COLO668 (cell line): ENCODE data around the gene SUPT16H.

Experiments used
- DNase-seq: peaks from one replicate; lab custom pipeline; 2025; ENCODE audit not compliant: unreplicated experiment; lab: John Stamatoyannopoulos, UW

Gene SUPT16H

DNA sequence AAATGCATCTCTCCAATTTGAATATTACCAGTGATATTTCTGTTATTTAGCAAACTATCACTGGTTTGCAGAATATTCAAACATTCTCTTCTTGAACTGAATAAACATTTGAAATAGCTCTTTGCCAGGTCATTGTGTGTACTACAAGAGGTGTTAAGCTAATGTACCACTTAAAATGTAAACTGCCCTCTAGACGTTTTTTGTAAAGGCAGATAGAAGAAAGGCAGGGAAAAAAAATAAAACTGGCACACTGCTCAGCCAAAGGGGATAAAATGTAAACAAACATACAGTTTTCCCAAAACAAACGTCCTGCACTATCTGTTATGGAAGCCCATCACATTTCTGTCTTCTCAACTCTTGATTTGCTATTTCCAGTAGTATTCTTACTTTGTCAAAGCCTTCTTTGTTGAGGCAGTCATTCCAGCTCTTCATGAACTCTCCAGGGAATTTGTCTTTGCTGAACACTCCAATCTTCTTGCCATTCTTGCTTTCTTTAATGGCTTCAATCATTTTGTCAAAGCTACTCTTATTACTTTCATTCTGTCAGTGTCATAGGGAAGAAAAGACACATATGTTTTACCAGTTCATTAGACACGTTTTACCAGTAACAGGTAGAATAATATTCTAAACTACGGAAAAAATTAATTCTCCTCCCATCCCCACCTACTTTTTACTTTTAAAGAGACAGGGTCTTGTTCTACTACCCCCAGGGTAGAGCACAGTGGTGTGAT lies 13.7 kb downstream of the SUPT16H start:
- DNase-seq = no peak

DNA sequence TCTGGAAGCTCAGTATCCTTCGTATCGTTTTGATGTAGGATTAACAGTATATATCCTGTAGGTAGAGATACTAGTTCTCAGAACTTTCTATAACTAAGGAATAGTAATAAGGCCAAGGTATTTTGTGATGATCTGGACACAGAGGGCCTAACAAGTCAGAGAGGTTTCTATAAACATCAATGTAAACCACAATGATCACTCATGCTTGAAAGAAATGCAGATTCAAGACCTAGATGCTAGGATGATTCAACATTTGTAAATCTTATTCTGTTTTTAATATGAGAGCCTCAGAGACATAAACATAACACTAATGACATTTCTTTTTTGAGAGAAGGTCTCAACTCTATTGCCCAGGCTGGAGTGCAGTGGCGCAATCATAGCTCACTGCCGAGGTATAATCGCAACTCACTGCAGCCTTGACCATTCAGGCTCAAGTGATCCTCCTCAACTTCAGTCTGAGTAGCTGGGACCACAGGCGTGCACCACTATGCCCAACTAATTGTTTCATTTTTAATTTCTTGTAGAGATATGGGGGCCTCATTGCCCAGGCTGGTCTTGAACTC lies 16.2 kb downstream of the SUPT16H start:
- DNase-seq = no peak

DNA sequence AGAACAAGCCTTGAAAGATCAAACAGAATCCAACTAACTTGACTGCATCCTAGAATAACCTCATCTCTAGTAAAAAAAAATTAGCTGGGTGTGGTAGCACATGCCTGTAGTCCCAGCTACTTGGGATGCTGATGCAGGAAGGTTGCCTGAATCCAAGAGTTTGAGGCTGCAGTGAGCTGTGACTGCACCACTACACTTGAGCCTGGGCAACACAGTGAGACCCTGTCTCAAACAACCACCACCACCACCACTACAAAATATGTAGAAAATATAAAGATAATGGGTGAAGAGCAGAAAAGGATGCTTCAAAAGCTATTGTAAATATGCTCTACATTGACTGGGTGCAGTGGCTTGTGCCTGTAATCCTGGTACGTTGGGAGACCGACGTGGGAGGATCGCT lies 27.3 kb downstream of the SUPT16H start:
- no peak for DNase-seq

DNA sequence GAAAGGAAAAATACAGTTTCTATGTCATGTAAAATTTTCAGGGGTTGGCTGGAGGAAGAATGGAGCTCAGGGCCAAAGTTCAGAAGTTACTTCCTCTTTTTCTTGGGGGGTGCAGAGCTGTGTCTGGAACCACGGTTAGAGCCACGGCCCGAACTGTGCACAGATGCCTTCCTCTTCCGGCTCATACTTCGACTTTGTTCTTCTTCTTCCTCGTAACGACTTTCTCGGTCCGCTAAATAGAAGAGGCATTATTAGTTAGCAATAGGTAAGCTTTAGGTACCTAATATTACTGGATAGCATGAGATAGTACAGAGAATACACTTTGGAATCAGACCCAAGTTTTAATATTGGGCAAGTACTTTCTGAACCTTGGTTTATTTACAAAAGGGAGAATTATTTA lies 31.2 kb downstream of the SUPT16H start:
- no peak for DNase-seq

DNA sequence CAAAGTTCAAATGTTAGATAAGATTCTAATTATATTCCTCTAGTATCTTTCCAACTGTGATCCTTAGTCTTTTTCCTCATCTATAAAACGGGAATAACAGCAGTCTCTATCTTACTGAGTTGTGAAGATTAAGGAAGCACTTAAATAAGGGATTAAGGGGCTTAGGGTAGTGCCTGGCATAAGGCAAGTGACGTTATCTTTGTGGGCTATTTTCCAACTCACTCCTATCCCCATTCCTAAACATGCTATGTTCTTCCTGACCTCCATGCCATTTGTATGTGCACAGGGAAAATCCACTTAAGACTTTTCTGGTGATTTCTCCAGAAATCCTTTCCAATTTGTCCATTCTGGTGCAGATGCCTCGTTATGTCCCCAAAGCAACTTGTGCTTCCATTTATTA lies 33.3 kb downstream of the SUPT16H start:
- no peak for DNase-seq

DNA sequence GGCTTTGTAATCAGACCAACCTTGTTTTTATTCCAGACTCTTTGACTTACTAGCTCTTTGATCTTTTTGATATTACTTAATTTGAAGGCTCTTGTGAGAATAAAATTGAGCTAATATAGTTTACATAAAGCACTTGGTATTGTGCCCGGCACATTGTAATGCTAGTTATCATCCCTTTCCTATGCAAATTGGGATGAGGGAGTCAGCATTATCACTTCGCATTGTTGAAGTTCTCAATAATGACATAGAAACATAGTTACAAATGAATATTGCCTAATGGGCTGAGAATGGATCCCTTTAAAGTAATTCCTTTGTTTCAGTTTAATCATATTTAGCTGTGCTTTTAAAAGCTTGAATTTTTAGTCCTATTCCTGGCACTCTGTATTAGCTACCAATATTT lies 36.6 kb downstream of the SUPT16H start:
- no peak for DNase-seq

DNA sequence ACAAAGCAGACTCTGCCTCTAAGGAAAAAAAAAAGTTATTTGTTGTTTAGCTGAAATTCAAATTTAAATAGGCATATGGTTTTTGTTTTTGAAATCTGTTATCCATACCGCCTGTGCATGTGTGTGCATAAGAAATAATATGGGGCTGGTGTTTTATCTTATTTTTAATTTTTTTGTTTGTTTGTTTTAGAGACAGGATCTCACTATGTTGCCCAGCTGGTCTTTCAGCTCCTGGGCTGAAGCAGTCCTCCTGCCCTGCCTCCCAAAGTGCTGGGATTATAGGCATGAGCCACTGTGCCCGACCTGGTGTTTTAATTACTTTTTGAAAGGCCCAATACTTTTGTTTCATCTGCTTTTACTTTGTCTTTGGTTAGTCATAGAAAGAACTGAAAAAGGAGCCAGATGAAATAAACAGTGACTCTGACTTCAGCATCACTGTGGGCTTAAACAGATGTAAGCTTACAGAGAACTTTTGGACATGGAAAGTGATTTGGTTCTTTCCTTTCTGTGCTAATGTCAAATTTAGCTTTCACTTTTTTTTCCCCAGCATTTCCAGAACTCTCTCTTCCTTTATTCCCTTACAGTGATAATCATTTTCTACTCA lies 37.2 kb downstream of the SUPT16H start:
- no peak for DNase-seq

DNA sequence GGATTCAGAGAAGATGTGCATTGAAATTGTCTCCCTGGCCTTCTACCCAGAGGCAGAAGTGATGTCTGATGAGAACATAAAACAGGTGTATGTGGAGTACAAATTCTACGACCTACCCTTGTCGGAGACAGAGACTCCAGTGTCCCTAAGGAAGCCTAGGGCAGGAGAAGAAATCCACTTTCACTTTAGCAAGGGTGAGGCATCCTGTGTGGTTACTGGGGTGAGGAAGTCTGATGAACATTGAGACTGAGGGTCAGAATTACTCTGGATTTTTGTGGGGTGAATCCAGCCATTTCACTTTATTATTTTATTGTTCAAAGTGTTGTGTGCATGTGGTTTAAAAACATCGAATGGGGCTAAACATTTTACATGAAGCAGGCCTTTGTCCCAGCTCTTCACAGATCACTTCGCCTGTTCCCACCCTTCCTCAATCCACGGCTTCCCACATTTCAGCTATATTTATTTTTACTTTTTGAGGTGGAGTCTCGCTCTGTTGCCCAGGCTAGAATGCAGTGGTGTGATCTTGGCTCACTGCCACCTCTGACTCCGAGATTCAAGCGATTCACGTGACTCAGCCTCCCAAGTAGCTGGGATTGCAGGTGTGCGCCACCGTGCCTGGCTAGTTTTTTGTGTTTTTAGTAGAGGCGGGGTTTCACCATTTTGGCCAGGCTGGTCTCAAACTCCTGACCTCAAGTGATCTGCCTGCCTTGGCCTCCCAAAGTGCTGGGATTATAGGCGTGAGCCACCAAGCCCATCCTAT lies 40.6 kb downstream of the SUPT16H start:
- DNase-seq = no peak

DNA sequence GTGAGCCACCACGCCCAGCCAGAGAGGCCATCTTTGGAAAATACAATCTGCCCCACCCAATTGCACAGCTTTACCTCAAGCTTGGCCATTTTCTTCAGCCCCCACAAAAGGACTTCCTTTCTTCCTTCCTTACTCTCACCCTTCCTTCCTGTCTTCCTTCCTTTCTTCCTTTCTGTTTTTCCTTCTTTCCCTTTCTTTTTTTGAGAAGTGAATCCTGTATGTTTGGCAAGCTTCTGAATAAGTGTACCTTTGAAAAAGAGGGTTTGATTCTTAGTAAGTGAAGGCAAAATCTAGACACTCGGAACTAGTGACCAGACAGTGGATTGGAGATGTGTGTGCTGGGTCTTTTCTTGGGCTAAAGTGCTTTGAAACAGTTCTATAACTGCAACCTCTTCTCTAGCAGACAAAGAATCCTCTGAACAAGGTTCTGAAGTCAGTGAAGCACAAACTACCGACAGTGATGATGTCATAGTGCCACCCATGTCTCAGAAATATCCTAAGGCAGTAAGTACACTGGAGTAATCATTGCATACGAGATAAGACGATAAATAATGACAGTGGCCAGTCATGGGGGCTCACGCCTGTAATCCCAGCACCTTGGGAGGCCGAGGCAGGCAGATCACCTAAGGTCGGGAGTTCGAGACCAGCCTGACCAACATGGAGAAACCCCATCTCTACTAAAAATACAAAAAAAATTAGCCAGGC lies 49.5 kb downstream of the SUPT16H start:
- no peak for DNase-seq

DNA sequence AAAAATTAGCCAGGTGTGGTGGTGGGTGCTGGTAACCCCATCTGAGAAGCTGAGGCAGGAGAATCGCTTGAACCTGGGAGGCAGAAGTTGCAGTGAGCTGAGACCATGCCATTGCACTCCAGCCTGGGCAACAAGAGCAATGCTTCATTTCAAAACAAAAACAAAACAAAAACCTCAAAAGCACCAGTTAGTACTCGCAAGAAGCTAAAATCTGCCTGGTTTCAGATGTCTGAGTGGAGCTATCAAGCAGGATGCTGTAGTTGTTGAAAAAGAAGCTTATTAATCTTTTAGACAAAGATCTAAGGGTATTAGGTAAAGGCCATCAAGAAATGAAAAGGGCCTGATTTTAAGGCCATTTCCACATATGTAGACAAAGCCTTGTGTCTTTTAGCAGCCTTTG lies 50.9 kb downstream of the SUPT16H start:
- DNase-seq = no peak

DNA sequence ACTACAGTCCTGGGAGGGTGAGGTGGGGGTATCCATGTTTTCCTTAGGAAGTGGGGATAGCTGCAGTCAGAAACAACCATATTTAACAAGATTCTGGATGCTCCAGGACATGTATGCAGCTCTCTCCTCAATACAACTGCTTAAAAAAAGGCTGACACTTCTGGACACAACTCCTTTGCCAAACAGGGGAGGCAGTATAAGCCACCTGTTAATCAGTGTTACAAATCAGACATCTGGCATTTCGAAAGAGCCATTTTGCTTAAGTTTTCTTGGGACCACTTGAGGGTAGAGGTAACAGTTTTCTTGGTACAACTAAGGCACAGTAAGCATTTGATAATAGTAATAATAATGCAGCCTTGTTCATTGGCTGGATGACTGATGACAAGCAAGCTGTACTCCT lies 56.8 kb downstream of the SUPT16H start:
- DNase-seq = no peak

DNA sequence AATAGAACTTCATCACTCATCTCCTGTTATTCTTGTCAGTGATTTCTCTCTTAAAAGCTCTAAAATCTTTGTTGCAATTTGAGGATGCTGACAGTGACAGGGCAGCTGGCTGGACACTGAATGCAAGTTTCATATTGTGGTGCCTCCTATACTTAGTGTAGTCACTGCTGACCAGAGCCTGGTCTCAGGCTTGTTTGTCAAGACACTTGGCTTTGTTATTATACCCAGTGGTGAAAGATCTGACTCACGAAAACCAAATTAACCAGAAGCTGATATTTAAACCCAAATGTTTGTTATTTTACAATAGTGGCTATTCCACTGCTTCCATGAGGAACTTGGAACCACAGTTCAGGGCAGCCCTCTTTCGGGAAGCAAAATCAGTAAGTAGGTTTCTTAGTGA lies 61.1 kb downstream of the SUPT16H start:
- no peak for DNase-seq

DNA sequence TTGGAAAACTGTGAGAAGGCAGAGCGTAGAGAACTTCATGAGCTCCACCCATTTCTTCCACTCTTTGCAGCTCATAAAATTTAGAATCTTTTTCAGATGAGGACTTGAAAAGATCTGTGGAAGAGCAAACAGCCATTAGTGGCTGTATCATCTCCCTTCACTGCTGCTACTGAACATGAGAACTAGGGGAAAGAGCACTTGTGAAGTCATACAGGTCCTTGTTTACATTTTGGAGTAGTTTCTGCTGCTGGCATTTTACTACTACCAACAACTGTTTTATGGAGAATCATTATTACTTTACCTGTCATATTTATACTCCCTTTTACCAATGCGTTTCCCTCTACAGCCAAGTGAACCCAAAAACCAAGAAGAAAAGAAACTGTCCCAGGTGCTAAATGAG lies 62.9 kb downstream of the SUPT16H start:
- DNase-seq = no peak

DNA sequence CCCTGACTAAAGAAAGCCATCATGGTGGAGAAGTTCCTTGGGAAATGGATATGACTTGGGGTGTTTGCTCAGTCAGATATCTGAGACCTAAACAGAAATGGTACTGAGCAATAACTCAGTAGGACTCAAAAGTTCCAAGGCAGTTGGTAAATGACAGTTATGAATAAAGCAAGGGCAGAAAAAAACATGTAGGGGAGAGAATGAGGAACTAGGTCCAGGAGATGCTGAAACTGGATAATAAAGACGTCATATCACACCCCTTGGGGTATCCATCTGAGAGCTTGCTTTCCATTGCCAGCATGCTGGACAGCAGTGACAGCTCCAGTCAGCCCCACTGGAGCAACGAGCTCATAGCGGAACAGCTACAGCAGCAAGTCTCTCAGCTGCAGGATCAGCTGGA lies 66.4 kb downstream of the SUPT16H start:
- DNase-seq = no peak

DNA sequence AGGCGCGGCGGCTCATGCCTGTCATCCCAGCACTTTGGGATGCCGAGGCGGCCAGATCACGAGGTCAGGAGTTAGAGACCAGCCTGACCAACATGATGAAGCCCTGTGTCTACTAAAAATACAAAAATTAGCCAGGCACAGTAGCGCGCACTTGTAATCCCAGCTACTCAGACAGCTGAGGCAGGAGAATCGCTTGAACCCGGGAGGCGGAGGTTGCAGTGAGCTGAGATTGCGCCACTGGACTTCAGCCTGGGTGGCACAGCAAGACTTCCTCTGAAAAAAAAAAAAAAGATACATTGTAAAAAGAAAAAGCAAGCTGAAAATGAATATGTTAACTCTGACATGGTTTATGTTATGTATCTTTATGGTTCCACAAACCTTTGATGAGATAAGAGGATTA lies 70.3 kb downstream of the SUPT16H start:
- no peak for DNase-seq

DNA sequence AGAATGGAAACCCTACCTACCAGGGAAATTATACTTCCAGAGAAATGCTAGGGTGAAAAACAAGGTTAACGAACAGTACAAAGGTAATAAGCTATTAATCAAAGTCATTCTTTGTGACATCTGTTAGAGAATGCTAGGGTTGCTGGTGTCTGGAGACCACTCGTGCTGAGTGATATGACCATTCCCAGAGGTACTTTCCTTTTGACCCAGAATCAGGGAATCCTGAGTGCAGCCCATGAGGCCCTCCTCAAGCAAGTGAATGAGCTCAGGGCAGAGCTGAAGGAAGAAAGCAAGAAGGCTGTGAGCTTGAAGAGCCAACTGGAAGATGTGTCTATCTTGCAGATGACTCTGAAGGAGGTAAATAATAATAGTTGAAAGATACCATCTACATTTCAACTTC lies 72.2 kb downstream of the SUPT16H start:
- no peak for DNase-seq

DNA sequence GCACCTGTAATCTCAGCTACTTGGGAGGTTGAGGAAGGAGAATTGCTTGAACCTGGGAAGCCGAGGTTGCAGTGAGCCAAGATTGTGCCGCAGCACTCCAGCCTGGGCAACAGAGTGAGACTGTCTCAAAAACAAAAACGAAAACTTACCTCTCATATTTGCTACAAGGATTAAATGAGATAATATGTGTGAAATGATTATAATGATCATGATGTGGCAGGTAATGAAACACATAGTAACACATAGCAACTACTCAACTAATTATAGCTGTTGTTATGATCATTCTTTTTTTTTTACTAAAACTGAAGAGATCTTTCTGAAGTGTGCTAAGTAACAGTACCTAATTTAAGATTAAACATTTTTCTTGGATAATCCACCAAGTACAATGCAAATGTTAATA lies 73.9 kb downstream of the SUPT16H start:
- DNase-seq = no peak

DNA sequence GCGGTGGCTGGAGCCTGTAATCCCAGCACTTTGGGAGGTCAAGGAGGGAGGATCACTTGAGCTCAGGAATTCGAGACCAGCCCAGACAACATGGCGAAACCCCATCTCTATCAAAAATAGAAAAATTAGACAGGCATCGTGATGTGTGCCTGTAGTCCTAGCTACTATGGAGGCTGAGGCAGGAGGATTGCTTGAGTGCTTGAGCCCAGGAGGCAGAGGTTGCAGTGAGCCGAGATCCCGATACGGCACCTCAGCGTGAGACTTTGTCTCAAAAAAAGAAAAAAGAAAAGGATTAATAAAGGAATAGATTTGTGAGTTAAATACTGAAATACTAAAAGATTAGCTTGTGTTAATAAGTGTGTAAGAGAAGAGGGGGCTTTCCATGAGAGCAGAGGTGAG lies 74.6 kb downstream of the SUPT16H start:
- no peak for DNase-seq

DNA sequence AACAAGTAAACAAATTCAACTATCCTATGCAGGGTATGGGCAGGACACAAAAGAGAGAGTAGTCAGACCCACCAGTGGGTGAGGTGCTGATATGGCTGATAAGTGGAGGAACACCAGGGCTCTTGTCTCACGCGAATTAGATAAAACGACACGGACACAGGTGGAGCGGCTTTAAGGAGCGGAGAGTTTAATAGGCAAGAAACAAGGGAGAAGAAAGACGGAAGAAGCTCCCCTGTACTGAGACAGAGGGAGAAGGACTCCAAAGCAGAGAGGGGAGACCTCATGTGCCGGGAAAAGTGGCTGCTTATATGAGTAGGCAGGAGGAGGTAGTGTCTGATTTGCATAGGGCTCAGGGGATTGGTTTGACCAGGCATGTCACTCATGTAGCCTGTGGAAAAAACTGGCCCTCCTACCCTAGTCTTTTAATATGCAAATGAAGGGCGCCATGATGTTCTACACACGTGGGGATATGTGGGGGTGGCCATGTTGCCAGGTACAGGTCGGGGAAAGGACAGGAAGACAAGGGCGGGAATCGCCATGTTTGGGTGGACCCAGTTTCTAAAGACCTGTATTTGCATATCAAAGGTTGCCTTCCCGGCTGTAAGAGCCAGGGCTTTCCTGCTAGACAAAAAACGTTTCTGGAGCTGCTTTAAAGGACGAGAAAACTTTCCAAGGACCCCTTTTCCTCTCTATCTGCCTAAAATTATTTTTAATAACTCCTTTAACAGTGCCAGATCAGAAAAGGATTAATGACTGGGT lies 75.2 kb downstream of the SUPT16H start:
- peak; percentile 39 for DNase-seq

DNA sequence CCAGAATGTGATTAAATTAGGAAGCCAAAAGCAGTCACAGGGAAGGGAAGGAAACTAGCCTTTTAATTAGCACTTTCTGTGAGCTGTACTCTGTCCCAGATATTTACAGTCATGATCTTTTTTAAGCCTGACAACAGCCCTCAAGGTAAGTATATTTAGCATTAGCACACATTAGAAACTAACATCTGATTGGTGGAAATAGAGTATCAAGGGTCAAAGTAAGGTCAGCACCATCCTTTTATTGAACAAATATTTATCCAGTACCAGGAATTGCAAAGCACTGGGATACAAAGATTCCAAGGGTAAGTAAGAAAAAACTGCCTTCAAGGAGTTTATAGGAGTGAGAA lies 75.7 kb downstream of the SUPT16H start:
- no peak for DNase-seq

DNA sequence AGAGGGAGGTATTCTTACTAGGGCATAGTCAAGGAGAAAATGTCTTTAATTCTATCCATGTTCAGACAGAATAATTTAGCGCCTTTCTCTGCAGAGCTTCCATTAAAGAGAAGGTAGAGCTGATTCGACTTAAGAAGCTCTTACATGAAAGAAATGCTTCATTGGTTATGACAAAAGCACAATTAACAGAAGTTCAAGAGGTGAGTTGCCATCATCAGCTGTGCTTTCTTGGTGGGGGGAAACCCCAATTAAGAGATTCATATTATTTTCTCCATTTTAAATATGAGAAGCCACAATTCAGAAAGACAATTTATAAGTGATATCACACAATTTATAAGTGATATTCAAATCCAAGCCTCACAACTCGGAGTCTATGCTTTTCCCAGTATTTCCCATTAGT lies 76.2 kb downstream of the SUPT16H start:
- DNase-seq = no peak
